Hair follicle dermal papilla cell (primary cell): Measurements from ENCODE around the gene CYP51A1. TPM values are rescaled to one million over a fixed set of nuclear protein-coding genes. Genes with fewer than 3 reads are reported as not detected.

Experiments used
- total RNA-seq: library from RNA; depleted of rRNA; stranded (reverse); fragments of >200 nt; gene quantifications from 2 replicates; pipeline ENCODE4 v1.2.3, GENCODE V29; 2012

Gene CYP51A1
- 252 and 270 TPM in 2 replicates for total RNA-seq

GRCh38 chr7:92134271-92135051 is at the start of gene CYP51A1:
TSS of gene CYP51A1 (minus strand) at chr7:92134477. CDS start at chr7:92134364, 113 bp downstream.

DNA sequence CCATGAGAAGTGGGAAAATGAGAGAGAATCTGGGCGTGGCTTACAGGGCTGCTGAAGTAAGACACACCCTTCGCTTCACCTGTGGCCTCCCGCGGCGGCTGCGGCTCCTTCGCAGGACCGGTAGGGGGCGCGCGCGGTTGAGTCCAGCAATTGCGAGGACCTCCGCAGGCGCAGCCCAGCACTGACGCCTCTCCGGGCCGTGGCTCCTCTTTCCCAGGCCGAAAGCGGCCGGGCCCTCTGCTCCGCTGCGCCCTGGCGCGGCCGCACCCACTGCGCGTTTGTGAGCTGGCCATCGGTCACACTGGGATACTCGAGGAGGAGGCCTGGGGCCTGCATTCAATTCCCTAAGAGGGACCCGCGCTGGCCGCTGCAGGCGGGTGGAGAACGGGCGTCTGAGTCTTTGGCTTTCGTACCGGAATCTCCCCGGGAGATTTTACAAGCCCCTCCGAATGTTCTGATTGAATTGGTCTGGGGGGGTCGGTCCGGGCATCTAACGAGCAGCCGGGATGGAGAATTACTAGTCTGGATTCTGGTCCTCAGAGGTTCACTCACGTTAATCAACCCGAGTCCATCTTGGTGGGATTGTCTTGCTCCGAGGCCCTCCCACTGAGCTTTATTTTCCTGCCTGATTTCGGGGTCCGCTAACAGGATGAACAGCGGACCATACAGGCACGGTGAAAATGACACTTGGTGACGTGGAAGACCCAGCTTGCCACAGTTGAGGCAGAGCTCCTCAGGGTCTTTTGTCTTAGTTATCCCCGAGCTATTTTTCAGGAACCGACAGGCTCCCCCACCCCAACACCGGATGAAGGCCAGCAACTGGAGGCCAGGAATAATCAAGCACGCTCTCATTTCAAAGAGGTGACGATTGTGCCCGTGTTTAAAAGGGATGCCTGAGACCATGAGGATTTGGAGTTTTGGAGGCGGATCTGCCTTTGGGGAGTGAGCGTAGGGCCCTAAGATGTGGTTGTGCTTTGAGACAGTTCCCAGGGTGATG is 44.9 kb upstream of the CYP51A1 start, which contains the start of gene LRRD1:
Gene LRRD1 (minus strand): TSS at position 215 of the 997 bp plus-strand sequence. CDS start 13,940 bp downstream, outside the sequence.

Other genes with a start within 250 kb of the CYP51A1 start
- gene AKAP9, start 193.6 kb downstream of the CYP51A1 start, total RNA-seq: 35.7 and 46.1 TPM in 2 replicates
- 0.16 TPM in 1 of 2 replicates, not detected in the other for gene LRRD1, start 44.7 kb upstream of the CYP51A1 start, total RNA-seq
- gene KRIT1, start 111.4 kb upstream of the CYP51A1 start, total RNA-seq: 49.3 and 56.3 TPM in 2 replicates
- 66.3 and 71.7 TPM in 2 replicates for gene ANKIB1, start 111.5 kb upstream of the CYP51A1 start, total RNA-seq